ENCODE data around the gene TFR2.

TFR2 gene

DNA sequence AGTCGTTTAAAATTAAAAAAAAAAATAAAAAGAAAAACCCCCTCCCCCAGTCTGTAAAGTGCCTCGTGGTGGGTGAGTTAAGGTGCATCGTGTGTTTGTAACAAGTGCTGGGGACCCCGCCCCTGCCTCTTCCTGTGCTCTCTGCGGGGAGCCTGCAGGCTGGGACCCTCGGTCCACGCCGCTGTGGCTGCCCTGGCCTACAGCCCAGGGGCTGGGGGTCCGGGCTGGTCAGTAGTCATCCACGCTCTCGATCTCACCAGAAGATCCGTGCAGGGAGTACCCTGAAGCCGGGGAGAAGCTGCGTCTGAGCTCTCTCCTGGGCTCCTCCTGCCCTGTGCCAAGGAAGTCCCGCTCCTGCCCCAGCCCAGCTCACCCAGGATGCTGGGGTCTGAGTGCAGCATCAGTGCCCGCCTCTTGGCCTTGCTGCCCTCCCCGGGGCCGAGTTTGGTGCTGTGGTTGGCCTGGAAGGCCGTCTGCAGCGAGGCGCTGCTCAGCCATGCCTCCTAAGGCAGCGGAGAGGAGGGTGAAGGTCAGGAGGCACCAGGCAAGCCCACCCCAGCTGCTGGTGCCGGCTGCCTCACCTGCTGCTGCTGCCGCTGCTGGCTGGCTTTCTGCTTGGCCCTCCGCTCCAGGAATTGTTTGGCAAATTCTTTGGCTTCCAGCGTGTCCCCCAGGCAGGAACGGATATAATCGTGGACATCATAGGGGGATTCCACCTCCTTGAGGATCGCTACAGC, 40.3 kb upstream of the TFR2 start:
- H3K27me3 Mint-ChIP-seq = no peaks in the 10 kb centered on the region
- no peak overlapping the region for H3K4me3 Mint-ChIP-seq
- peaks cover 31% of the 10 kb centered on the region for H3K4me1 Mint-ChIP-seq (ENCODE audit: low read depth)
- H3K9me3 Mint-ChIP-seq = no peaks in the 10 kb centered on the region
- no peak overlapping the region for H3K27ac Mint-ChIP-seq
- peaks cover 29% of the 10 kb centered on the region for H3K36me3 Mint-ChIP-seq (ENCODE audit: low read depth)

DNA sequence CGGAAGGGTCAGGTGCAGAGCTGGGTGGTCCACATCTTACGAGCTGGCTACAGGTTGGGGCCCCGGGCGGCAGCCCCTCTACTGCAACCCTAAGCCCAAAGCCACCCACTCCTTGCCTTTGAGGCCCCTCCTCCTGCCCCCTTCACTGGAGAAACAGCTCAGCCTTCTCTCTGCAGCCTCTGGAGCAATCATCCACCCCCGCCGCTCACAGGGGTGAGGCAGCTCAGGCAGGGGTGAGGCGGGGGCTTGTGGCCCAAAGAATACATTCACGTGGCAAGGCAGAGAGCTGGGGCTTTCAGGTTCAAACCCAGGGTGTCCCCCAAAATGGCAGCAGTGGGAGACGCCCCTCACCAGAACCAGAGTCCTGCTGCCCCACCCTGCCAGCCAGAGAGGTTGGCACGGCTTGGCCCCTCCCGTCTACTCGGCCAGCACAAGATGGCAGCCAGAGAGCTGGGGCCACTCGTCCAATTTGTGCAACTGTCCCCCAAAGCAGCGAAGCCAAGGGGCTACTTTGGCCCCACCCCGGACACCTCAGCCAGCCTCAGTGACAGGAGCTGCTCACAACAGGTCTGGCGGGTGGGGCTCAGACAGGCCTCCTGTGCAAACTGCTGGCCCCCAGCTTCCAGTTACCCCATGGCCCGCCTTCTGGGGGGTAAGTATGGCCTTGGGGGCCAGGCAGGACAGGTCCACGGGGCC, 39.4 kb upstream of the TFR2 start:
- Mint-ChIP-seq H3K4me1 (ENCODE audit: low read depth) (peaks cover 35% of the 10 kb centered on the region), H3K27ac (no peak overlapping the region), H3K4me3 (no peak overlapping the region), H3K36me3 (ENCODE audit: low read depth) (peaks cover 32% of the 10 kb centered on the region), H3K9me3 (no peaks in the 10 kb centered on the region), H3K27me3 (no peaks in the 10 kb centered on the region)

DNA sequence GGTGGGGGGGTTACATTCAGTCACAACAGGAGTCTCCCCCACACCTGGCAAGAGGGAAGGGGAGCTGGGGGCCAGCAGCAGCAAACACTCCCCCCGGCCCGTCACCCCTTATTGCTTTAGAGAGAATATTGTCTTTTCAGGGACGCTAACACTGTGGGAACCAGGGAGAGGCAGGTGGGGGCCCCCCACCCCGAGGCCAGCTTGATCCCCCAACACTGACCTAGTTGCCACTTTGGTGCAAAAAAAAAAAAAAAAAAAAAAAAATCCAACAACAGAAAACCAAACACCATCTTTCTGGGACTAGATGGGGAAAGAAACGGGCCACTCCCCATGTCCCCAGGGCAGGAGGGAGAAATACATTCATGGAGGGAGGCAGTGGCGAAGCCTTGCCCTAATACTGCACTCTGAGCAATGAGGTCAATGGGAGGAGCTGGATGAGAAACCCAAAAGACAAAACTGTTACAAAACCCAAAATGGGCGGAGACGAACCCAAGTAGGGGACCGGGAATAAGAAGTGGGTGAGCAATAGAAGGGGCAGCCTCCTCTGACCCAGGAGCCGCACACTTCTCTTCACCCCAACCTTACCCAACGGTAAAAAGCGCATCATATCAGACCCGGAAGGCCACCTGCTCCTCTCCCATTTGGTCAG, 38.7 kb upstream of the TFR2 start:
- H3K27me3 Mint-ChIP-seq = no peaks in the 10 kb centered on the region
- H3K4me1 Mint-ChIP-seq (ENCODE audit: low read depth) = peaks cover 35% of the 10 kb centered on the region
- H3K9me3 Mint-ChIP-seq = no peaks in the 10 kb centered on the region
- no peak overlapping the region for H3K4me3 Mint-ChIP-seq
- peak overlapping the region; percentile 11 for H3K27ac Mint-ChIP-seq
- peaks cover 25% of the 10 kb centered on the region for H3K36me3 Mint-ChIP-seq (ENCODE audit: low read depth)

DNA sequence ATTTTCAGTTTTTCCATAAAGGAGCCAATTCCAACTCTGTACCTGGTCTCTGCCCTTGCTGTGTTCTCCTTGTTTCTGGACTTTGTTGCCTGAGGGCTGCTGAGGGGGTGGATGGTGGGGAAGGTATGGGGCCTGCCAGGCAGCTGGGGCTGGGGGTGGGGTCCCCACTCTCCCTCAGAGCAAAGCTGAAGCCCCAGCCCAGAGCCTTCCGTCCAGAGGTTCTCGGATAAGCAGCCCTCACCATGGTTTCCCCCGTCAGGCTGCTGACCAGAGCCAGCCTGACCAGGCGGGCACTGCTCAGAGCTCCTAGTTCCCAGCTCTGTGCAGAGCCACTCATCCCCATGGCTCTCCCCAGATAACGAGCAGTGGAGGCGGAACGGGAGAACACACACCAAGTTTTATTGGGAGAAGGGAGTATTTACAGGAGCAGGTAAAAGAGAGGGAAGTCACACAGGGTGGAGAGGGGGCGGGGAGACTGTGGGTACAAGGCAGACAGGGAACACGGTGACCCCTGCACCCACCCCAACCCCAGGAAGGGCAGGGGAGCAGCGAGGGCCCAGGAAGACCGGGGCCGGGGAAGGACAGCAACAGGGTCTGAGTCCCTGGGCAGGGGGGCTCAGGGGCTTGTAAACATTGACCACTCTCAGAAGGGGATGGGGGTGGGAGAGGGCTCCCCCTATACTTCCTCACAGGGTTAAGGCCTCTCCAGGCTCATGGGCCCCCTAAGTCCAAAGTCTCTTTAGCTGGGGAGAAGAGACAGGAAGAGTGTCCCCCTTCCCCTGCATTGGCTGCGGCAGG, 38.0 kb upstream of the TFR2 start:
- Mint-ChIP-seq H3K4me3 (no peak overlapping the region), H3K27ac (peak overlapping the region; percentile 19), H3K27me3 (no peaks in the 10 kb centered on the region), H3K9me3 (no peaks in the 10 kb centered on the region), H3K36me3 (ENCODE audit: low read depth) (peaks cover 25% of the 10 kb centered on the region), H3K4me1 (ENCODE audit: low read depth) (peaks cover 35% of the 10 kb centered on the region)

DNA sequence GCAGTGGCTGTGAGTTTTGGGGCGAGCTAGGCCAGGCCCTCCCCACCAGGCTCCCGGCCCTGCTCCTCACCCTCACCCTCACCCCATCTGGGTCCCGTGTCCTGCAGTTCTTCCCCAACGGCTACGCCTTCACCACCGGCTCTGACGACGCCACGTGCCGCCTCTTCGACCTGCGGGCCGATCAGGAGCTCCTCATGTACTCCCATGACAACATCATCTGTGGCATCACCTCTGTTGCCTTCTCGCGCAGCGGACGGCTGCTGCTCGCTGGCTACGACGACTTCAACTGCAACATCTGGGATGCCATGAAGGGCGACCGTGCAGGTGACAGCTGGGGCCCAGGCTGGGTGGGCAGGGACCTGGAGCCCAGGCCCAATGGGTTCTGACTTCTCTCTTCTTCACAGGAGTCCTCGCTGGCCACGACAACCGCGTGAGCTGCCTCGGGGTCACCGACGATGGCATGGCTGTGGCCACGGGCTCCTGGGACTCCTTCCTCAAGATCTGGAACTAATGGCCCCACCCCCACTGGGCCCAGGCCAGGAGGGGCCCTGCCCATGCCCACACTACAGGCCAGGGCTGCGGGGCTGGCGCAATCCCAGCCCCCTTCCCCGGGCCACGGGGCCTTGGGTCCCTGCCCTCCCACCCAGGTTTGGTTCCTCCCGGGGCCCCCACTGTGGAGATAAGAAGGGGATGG, 37.1 kb upstream of the TFR2 start:
- H3K4me3 Mint-ChIP-seq = no peak overlapping the region
- peaks cover 35% of the 10 kb centered on the region for H3K4me1 Mint-ChIP-seq (ENCODE audit: low read depth)
- H3K9me3 Mint-ChIP-seq = no peaks in the 10 kb centered on the region

DNA sequence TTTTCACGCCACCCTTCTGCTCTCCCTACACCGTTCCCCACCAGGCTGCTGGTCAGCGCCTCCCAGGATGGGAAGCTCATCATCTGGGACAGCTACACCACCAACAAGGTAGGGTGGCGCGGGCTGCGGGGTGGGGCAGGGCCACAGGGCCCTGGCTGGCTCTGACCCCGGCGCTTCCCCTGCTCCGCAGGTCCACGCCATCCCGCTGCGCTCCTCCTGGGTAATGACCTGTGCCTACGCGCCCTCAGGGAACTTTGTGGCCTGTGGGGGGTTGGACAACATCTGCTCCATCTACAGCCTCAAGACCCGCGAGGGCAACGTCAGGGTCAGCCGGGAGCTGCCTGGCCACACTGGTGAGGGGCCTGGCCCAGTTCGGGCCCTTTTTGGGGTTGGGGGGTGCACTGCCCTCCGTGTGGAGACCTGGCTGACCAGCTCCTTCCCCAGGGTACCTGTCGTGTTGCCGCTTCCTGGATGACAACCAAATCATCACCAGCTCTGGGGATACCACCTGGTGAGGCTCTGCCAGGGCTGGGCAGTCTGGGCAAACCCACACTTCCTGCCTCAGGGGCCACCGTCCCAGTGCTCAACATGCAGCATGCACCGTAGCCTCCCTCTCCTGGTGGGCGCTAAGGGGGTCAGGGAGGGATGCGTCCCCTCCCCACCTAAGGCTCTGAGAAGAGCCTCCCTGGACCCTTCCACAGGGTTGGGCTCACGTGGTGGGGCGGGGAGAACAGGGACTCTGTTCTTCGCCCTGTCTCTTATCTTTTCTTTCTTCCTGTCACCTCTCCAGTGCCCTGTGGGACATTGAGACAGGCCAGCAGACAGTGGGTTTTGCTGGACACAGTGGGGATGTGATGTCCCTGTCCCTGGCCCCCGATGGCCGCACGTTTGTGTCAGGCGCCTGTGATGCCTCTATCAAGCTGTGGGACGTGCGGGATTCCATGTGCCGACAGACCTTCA, 36.2 kb upstream of the TFR2 start:
- H3K27ac Mint-ChIP-seq = no peak overlapping the region
- peaks cover 21% of the 10 kb centered on the region for H3K36me3 Mint-ChIP-seq (ENCODE audit: low read depth)
- H3K4me3 Mint-ChIP-seq = peak overlapping the region; percentile 41
- no peaks in the 10 kb centered on the region for H3K9me3 Mint-ChIP-seq
- H3K27me3 Mint-ChIP-seq = no peaks in the 10 kb centered on the region
- H3K4me1 Mint-ChIP-seq (ENCODE audit: low read depth) = peaks cover 34% of the 10 kb centered on the region

More for the DNA sequence above, 37.1 kb upstream of the TFR2 start:
- Mint-ChIP-seq H3K36me3 (ENCODE audit: low read depth) (peaks cover 24% of the 10 kb centered on the region), H3K27ac (no peak overlapping the region), H3K27me3 (no peaks in the 10 kb centered on the region)

DNA sequence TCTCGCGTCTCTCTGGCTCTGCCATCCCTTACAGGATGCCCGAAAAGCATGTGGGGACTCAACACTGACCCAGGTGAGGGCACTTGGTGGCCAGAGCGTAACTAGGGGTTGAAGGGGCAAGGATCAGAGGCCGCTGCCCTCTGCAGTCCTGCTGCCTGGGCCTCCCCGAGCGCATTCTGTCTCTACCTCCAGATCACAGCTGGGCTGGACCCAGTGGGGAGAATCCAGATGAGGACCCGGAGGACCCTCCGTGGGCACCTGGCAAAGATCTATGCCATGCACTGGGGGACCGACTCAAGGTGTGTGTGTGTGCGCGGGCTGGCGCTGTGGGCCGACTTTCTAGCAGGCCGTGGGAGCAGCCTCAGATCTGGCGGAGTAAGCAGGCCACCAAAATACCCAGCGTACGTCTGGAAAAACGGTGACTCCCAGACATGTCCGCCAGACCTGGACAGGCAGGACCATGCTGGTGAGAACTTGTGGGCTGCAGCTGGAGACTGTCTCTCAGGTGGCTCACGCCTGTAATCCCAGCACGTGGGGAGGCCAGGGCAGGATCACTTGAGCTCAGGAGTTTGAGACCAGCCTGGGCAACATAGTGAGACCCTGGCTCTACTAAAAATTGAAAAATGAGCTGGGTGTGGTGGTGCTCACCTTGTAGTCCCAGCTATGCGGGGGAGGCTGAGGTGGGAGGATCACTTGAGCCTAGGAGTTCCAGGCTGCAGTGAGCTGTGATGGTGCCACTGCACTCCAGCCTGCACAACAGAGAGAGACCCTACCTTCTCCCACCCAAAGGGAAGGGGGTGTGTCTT, 35.4 kb upstream of the TFR2 start:
- peak overlapping the region; percentile 82 for H3K27ac Mint-ChIP-seq
- H3K4me3 Mint-ChIP-seq = peak overlapping the region; percentile 84
- no peaks in the 10 kb centered on the region for H3K27me3 Mint-ChIP-seq
- peaks cover 26% of the 10 kb centered on the region for H3K4me1 Mint-ChIP-seq (ENCODE audit: low read depth)
- no peaks in the 10 kb centered on the region for H3K9me3 Mint-ChIP-seq
- peaks cover 21% of the 10 kb centered on the region for H3K36me3 Mint-ChIP-seq (ENCODE audit: low read depth)

DNA sequence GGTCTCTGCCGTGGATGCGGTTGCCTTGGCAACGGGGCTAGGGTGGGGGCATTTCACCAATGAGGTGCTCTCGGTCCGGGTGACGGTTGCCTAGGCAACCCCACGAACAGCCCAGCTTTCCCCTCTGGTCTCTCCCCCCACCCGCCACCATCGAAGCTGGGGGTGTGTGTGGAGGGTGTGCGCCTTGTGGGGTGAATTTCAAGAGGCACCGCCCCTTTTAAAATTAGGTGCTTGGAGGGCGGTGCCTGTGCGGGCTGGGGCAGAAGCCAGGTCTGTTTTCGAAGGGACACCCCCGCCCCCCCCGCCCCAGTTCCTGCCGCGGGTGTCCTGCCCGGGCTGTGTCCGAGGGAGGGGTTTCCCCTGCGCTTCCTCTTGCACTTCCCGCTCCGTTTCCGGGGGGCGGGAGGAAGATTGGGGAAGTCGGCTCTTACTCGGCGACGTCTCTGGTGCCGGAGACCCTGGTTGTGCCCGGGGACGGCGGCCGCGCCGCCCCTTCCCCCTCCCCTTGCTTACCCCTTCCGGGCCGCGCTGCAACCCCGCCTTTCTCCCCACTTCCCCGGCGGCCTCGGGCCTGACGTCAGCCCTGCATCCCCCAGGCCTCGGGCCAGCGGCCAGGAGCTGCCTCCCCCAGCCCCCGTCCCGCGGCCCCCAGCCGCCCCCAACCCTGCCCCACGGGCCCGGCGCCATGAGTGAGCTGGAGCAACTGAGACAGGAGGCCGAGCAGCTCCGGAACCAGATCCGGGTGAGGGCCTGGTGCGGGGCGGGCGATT, 34.4 kb upstream of the TFR2 start:
- no peaks in the 10 kb centered on the region for H3K27me3 Mint-ChIP-seq
- peak overlapping the region; percentile 84 for H3K4me3 Mint-ChIP-seq
- peaks cover 22% of the 10 kb centered on the region for H3K4me1 Mint-ChIP-seq (ENCODE audit: low read depth)
- peak overlapping the region; percentile 70 for H3K27ac Mint-ChIP-seq
- H3K9me3 Mint-ChIP-seq = no peaks in the 10 kb centered on the region
- peaks cover 21% of the 10 kb centered on the region for H3K36me3 Mint-ChIP-seq (ENCODE audit: low read depth)

DNA sequence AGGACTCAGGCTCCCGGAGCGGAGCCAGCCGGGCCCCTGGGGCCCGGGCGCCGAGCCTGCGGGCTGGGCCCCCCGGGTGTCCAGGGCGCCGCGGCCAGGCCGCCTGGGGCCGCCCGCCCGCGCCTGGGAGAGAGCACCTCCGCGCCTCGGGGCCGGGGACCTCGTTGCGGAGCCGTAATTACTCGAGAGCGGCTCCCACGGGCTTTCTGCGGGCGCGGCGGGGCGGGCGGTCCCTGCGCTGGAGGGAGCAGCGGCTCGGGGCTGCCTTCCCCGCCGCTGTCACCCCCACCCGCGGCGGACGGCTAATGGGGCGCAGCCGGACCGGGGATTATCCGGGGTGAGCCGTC, 33.7 kb upstream of the TFR2 start:
- Mint-ChIP-seq H3K27me3 (no peaks in the 10 kb centered on the region), H3K9me3 (no peaks in the 10 kb centered on the region), H3K27ac (no peak overlapping the region), H3K4me1 (ENCODE audit: low read depth) (peaks cover 18% of the 10 kb centered on the region), H3K4me3 (peak overlapping the region; percentile 91), H3K36me3 (ENCODE audit: low read depth) (peaks cover 18% of the 10 kb centered on the region)

DNA sequence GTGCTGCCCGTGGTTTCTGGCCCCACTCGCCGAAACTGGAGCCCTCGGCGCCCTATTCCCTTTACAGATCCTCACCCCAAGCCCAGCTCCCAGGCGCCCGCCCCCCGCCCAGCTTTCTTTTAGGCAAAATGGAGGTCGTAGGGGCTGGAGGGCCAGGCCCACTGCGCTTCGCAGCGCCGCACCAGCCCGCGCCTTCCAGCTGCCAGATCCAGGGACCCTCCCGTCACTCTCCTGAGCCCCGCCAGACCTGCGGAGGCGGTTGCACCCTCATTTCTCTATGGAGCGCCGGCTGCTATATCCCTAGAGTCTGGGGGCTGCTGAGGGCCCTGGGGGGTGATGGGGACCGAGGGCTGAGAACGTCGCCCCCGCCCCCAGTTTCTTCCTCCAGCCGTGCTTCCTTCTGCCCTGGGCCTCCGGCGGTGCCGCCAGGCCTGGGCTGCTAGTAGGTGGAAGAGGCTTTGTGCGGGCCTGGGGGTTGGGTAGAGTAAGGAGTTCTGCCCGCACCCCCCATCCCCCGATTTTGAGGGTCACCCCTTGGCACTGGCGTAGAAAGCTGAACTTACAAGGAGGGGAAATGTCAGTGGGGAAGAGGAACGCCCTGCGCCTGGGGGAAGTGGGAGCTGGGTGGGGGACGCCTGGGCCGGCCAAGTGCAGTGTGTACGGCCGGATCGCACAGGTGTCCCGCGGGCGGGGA, 33.2 kb upstream of the TFR2 start:
- Mint-ChIP-seq H3K36me3 (ENCODE audit: low read depth) (peaks cover 15% of the 10 kb centered on the region), H3K9me3 (no peaks in the 10 kb centered on the region), H3K4me1 (ENCODE audit: low read depth) (peaks cover 15% of the 10 kb centered on the region), H3K4me3 (peak overlapping the region; percentile 91), H3K27ac (peak overlapping the region; percentile 93), H3K27me3 (no peaks in the 10 kb centered on the region)

DNA sequence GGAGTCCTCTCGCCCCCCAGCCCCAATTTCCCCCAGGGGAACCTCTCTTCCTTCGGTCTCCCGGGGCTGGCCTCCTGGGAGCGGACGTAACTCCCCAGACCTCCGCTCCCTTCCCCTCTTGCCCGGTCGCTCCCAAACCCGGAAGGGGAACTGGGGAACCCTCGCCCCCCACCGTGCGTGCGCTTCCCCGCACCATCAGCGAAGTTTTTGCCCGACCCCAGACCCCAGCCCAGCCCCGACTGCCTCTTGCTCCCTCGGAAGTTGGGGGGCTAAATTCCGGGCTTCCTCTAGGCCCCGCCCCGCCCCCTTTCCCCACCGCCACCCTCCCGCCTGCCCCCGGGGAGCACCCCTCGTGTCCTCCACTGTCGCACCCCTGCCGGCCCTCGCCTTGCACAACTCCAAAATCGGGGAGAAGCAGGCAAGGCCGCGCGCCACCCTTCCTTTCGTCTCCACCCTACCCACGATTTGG, 32.6 kb upstream of the TFR2 start:
- Mint-ChIP-seq H3K27ac (peak overlapping the region; percentile 93), H3K4me1 (ENCODE audit: low read depth) (peaks cover 15% of the 10 kb centered on the region), H3K9me3 (no peaks in the 10 kb centered on the region), H3K4me3 (peak overlapping the region; percentile 91), H3K27me3 (no peaks in the 10 kb centered on the region), H3K36me3 (ENCODE audit: low read depth) (peaks cover 10% of the 10 kb centered on the region)

Data from stimulated activated naive CD8-positive, alpha-beta T cell treated with anti-CD3 and anti-CD28 coated beads, Interleukin-15, Interleukin-2, amounts not matched to agents 100 ng/mL and 50 ng/mL, for 24 hours (primary cell).